IPS-20b (cell line): ENCODE data around the gene MFSD2B.

Experiments used
- H3K27ac ChIP-seq: one replicate; pipeline ENCODE4 v1.5.1; 2013; ENCODE audit warnings: low read length
- H3K27me3 ChIP-seq: 2 replicates; pipeline ENCODE4 v1.6.1; 2013; ENCODE audit warnings: mild to moderate bottlenecking, low read length, inconsistent platforms; ENCODE audit not compliant: insufficient read depth
- H3K36me3 ChIP-seq: 2 replicates; pipeline ENCODE4 v1.6.1; 2013; ENCODE audit warnings: low read depth, mild to moderate bottlenecking, inconsistent platforms, low read length, moderate library complexity; ENCODE audit not compliant: insufficient read depth
- H3K4me1 ChIP-seq: 2 replicates; pipeline ENCODE4 v1.6.1; 2013; ENCODE audit warnings: mild to moderate bottlenecking, control low read depth, inconsistent platforms, low read length, moderate library complexity; ENCODE audit not compliant: insufficient read depth
- H3K4me3 ChIP-seq: 2 replicates; pipeline ENCODE4 v1.5.1; 2013; ENCODE audit warnings: mild to moderate bottlenecking, low read length, inconsistent platforms
- H3K9ac ChIP-seq: 2 replicates; pipeline ENCODE4 v1.6.1; 2013; ENCODE audit warnings: low read depth, mild to moderate bottlenecking, inconsistent platforms, low read length, moderate library complexity
- H3K9me3 ChIP-seq: 2 replicates; pipeline ENCODE4 v1.6.1; 2013; ENCODE audit warnings: mild to moderate bottlenecking, low read depth, low read length, inconsistent platforms; ENCODE audit not compliant: insufficient read depth

Gene MFSD2B, protein sequence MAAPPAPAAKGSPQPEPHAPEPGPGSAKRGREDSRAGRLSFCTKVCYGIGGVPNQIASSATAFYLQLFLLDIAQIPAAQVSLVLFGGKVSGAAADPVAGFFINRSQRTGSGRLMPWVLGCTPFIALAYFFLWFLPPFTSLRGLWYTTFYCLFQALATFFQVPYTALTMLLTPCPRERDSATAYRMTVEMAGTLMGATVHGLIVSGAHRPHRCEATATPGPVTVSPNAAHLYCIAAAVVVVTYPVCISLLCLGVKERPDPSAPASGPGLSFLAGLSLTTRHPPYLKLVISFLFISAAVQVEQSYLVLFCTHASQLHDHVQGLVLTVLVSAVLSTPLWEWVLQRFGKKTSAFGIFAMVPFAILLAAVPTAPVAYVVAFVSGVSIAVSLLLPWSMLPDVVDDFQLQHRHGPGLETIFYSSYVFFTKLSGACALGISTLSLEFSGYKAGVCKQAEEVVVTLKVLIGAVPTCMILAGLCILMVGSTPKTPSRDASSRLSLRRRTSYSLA

DNA sequence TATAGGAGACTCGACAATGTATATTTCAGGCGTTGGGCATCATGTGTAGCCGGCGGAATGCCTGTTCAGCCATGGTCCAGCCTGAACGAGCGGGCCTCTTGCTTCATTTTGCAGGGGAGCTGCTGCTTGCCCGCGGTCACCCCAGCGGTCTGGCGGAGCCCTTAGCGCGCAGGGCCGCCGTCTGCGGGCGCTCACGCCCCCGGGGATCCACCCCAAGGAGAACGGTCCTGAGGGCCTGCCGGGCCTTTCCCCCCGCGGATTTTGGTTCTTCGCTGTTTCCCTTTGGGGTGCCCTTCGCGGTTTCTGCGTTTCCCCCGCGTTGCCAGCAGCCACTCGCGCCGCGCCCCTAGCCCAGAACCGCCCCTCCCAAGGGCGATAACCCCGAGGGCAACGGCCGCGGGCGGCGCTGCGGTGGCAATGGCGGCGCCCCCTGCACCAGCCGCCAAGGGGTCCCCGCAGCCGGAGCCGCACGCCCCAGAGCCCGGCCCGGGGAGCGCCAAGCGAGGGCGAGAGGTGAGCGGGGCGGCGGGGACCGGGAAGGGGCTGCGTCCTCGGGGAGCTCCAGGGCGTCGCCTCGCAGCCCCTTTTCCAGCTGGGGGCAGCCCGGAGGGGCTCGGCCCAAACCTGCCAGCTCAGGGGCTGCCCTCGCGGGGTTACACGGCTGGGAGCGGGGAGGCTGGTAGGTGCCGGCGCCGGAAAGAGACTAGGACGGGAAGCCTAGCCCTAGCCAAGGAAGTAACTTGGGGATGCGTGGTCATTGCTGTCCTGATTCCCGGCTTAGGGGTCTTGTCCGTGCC is at the start of gene MFSD2B:
MFSD2B (plus strand) TSS at position 406 of the 797 bp plus-strand sequence; CDS start at position 418, 12 bp downstream.
- H3K27me3 ChIP-seq: peaks cover 30% of the 10 kb centered on the region
- no peaks in the 10 kb centered on the region for H3K4me1 ChIP-seq
- peak within 1 kb of the TSS; percentile 73; the same call in 1 of the 2 replicates for H3K9ac ChIP-seq
- no peaks in the 10 kb centered on the region for H3K9me3 ChIP-seq
- H3K4me3 ChIP-seq: peak within 1 kb of the TSS; percentile 67
- H3K36me3 ChIP-seq: no peaks in the 10 kb centered on the region
- no peak within 1 kb of the TSS for H3K27ac ChIP-seq

DNA sequence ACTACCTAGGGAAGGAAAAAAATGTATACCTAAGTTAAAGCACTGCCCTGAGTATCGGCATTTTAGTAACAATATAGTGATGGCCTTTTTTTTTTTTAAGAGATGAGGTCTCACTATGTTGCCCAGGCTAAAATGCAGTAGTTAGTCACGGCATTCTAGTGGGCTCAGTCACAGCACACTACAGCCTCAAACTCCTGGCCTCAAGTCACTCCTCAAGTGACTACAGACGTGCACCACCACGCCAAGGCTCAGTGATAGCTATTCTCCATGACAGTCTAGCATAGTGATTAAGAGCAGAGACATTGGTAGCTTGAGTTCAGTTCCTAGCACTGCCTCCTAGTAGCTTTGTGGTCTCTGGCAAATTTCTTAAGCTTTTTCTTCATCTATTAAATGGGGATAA is 42.0 kb upstream of the MFSD2B start:
- Histone ChIP-seq H3K9ac (no peak overlapping the region), H3K4me3 (no peak overlapping the region), H3K27ac (no peak overlapping the region), H3K4me1 (no peaks in the 10 kb centered on the region), H3K36me3 (peaks cover 11% of the 10 kb centered on the region; the same call in 1 of the 2 replicates), H3K27me3 (no peaks in the 10 kb centered on the region), H3K9me3 (no peaks in the 10 kb centered on the region)

DNA sequence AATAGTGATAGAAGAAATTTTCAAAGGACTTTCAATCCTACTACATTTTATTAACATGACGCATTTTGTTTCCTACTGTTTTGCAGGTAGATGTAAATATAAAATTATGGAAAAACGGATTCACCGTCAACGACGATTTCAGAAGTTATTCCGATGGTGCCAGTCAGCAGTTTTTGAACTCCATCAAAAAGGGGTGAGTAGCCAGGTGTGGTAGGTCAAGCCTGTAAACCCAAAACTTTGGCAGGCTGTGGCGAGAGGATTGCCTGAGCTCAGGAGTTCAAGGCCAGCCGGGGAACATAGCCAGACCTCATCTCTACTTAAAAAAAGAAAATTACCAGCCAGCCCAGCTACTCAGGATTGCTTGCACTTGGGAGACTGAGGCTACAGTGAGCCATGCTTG is 33.0 kb upstream of the MFSD2B start:
- no peak overlapping the region for H3K9ac ChIP-seq
- H3K27me3 ChIP-seq: no peaks in the 10 kb centered on the region
- no peak overlapping the region for H3K27ac ChIP-seq
- no peaks in the 10 kb centered on the region for H3K4me1 ChIP-seq
- no peak overlapping the region for H3K4me3 ChIP-seq
- H3K36me3 ChIP-seq: peaks cover 32% of the 10 kb centered on the region
- no peaks in the 10 kb centered on the region for H3K9me3 ChIP-seq

DNA sequence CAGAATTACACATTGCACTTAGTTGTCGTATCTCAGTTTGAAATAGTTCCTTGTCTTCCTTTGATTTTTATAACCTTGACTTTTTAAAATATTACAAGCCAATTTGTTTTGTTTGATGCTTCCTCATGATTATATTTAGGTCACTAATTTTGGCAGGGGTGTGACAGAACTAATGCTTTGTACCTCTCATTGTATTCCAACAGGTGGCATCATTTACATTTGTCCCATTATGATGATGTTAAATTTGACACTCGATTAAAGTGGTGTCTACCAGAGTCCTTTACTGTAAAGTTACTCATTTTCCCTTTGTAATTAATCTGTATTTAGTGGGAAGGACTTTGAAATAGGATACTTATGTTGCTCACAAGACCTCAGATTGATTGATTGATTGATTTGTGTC is 21.5 kb upstream of the MFSD2B start:
- H3K9ac ChIP-seq: no peak overlapping the region

DNA sequence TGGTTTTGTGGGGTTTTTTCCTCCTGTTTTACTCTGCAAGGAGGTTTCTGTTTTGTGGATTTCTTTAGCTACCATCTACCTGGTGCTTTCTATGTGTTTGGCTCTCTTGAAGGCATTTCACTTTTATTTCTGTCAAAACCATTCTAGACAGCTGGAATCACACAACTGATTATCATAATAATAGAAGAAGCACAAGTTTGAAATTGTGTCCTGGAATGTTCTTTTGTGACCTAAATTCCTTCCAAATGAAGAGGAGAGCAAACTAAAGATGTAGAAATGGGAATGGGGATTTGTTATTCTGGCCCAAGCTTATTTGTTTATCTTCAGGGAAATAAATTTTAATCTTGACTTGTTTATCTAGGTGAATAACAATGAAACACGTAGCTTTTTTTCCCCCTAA is 17.0 kb upstream of the MFSD2B start:
- peak overlapping the region; percentile 0; the same call in 1 of the 2 replicates for H3K9ac ChIP-seq
- H3K27ac ChIP-seq: no peak overlapping the region
- peaks cover 13% of the 10 kb centered on the region; the same call in 1 of the 2 replicates for H3K4me1 ChIP-seq
- H3K27me3 ChIP-seq: no peaks in the 10 kb centered on the region
- H3K9me3 ChIP-seq: no peaks in the 10 kb centered on the region
- H3K36me3 ChIP-seq: no peaks in the 10 kb centered on the region
- peak overlapping the region; percentile 24; the same call in 1 of the 2 replicates for H3K4me3 ChIP-seq

More for the DNA sequence above, 21.5 kb upstream of the MFSD2B start:
- H3K4me1 ChIP-seq: peaks cover 8% of the 10 kb centered on the region; the same call in 1 of the 2 replicates
- no peak overlapping the region for H3K4me3 ChIP-seq
- H3K36me3 ChIP-seq: peaks cover 19% of the 10 kb centered on the region; the same call in 1 of the 2 replicates
- H3K27ac ChIP-seq: no peak overlapping the region
- H3K27me3 ChIP-seq: no peaks in the 10 kb centered on the region
- H3K9me3 ChIP-seq: no peaks in the 10 kb centered on the region

DNA sequence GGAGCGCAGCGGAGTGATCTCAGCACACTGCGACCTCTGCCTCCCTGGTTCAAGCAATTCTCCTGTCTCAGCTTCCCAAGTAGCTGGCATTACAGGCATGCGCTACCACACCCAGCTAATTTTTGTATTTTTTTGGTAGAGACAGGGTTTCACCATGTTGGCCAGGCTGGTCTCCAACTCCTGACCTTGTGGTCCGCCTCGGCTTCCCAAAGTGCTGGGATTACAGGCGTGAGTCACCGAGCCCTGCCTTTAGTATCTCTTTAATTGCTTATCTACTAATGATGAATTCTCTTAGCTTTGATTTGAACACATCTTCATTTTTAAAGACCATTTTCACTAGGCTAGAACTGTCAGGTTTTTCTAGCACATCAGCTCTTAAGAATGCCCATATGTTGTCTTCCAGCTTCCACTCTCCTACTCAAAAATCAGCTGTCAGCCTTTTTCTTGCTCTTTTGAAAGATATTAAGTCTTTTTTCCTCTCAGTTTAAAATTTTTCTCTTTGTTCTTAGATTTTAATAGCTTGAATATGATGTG is 16.1 kb upstream of the MFSD2B start:
- Histone ChIP-seq H3K4me3 (no peak overlapping the region), H3K9me3 (no peaks in the 10 kb centered on the region), H3K36me3 (no peaks in the 10 kb centered on the region), H3K27ac (no peak overlapping the region), H3K4me1 (peaks cover 13% of the 10 kb centered on the region; the same call in 1 of the 2 replicates), H3K9ac (no peak overlapping the region), H3K27me3 (no peaks in the 10 kb centered on the region)

DNA sequence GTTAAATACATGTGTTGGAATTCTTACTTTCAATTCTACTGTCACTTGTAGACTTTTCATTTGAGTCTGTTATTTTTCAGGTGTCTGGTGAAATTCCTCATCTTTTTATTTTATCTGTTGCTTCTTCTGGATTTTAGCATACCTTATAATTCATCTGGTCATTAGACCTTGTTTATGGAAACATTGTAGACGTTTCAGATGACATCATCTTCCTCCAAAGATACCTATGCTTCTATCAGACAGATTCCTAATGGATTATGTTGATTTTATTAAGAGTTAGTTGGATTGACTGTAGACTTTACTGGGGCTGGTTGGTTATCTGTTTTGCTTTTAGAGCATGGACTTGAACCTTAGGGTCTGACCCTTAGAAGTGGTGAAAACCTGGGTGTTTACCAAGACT is 15.3 kb upstream of the MFSD2B start:
- Histone ChIP-seq H3K27ac (no peak overlapping the region), H3K9me3 (no peaks in the 10 kb centered on the region), H3K4me1 (peaks cover 13% of the 10 kb centered on the region; the same call in 1 of the 2 replicates), H3K9ac (no peak overlapping the region), H3K27me3 (no peaks in the 10 kb centered on the region), H3K36me3 (peaks cover under 1% of the 10 kb centered on the region; the same call in 1 of the 2 replicates), H3K4me3 (no peak overlapping the region)

DNA sequence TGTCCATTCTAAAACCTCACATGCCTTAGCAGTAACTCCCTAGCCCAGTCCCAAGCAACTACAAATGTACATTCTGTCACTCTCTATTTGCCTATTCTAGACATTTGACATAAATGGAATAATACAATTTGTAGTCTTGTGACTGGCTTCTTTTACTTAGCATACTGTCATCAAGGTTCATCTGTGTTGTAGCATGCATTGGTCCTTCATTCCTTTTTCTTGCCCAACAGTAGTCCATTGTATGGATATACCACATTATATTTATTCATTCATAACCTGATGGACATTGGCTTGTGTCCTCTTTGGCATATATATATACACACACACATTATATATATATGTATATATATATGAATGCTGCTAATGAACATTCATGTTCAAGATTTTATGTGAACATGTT is 2.2 kb upstream of the MFSD2B start:
- H3K27me3 ChIP-seq: peaks cover 30% of the 10 kb centered on the region
- no peak overlapping the region for H3K27ac ChIP-seq
- no peak overlapping the region for H3K9ac ChIP-seq
- no peaks in the 10 kb centered on the region for H3K4me1 ChIP-seq
- no peak overlapping the region for H3K4me3 ChIP-seq
- H3K36me3 ChIP-seq: no peaks in the 10 kb centered on the region
- H3K9me3 ChIP-seq: no peaks in the 10 kb centered on the region

DNA sequence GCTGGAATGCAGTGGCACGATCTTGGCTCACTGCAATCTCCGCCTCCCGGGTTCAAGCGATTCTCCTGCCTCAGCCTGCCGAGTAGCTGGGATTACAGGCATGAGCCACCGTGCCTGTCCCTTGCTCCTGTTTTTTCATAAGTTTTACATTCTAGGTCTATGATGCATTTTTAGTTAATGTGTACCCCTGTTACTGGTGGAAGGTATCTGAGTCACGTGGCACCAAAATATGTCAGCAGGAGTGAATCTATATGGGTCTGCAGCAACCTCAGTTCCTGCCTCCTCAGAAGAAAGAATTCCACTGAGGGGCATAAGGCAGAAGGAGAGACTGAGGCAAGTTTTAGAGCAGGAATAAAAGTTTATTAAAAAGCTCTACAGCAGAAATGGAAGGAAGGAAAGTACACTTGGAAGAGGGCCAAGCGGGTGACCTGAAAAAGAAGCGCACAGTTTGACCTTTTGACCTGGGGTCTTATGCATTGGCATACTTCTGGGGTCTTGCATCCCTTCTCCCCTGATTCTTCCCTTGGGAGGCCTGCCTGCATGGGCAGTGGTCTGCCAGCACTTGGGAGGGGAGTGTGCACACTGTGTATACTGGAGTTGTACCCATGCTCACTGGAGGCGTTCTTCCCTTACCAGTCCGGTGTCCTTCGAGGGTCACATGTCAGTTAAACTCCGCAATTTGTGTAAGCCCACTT is 1.1 kb upstream of the MFSD2B start:
- Histone ChIP-seq H3K4me3 (no peak overlapping the region), H3K4me1 (no peaks in the 10 kb centered on the region), H3K27ac (no peak overlapping the region), H3K27me3 (peaks cover 30% of the 10 kb centered on the region), H3K9ac (no peak overlapping the region), H3K9me3 (no peaks in the 10 kb centered on the region), H3K36me3 (no peaks in the 10 kb centered on the region)

DNA sequence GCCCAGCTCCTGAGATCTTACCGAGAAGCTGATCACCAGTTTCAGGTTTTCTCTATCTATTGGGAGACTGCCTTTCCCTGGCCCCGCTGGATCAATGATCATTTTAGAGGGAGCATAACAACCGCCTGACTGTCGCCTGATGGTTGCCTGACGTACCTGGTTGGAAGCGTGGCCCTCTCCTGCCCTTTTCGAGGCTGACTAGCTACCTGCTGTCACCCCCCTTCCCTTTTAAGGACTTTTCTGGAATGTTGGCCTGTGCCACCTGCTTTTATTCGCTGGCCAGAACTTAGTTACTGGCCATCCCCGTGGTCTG is 562 bp upstream of the MFSD2B start:
- H3K9ac ChIP-seq: peak overlapping the region; percentile 73; the same call in 1 of the 2 replicates
- no peak overlapping the region for H3K27ac ChIP-seq
- no peaks in the 10 kb centered on the region for H3K9me3 ChIP-seq
- H3K27me3 ChIP-seq: peaks cover 30% of the 10 kb centered on the region
- H3K4me1 ChIP-seq: no peaks in the 10 kb centered on the region
- H3K36me3 ChIP-seq: no peaks in the 10 kb centered on the region
- peak overlapping the region; percentile 67; the same call in 1 of the 2 replicates for H3K4me3 ChIP-seq
